ENCODE results near the gene CLK1. TPM values are rescaled to one million over a fixed set of nuclear protein-coding genes. Genes with fewer than 3 reads are reported as not detected.
"Not testable (repeated sequence)": the region's sequence is repeated elsewhere in the genome, so short reads cannot be mapped to it uniquely, and the experiment has no call there.

CLK1 gene
- total RNA-seq, 1 donor from 2014 or later, result 63.0 TPM

GRCh38 chr2:200899482-200899881, 35.0 kb upstream of the CLK1 start:
- no peak for TF ChIP-seq CTCF (IDR thresholded peaks at IDR 0.05; ENCODE audit: insufficient read depth, low read length, poor library complexity, severe bottlenecking)
- Histone ChIP-seq H3K36me3 (ENCODE audit: control insufficient read depth, insufficient read depth, low read length) (peaks cover 3% of the 10 kb centered on the region), H3K4me3 (ENCODE audit: low read depth, low read length) (no peak overlapping the region)

GRCh38 chr2:200888704-200889625, 24.5 kb upstream of the CLK1 start, which contains the start of the genes NIF3L1 and PPIL3:
NIF3L1 (plus strand) TSS chr2:200889371; CDS start chr2:200891944, 2,573 bp downstream.
PPIL3 (minus strand) TSS chr2:200889077; CDS start chr2:200887615, 1,462 bp downstream.
- H3K36me3 ChIP-seq (ENCODE audit: control insufficient read depth, insufficient read depth, low read length), result no peaks in the 10 kb centered on the region
- TF ChIP-seq CTCF (IDR thresholded peaks at IDR 0.05; ENCODE audit: insufficient read depth, low read length, poor library complexity, severe bottlenecking), result no peak
- peak; percentile 92 for DNase-seq (ENCODE audit: low read depth)
- H3K27me3 ChIP-seq (ENCODE audit: control insufficient read depth, insufficient read depth, low read length), result no peaks in the 10 kb centered on the region
- peak within 1 kb of the TSS; percentile 63 for H3K4me3 ChIP-seq (ENCODE audit: low read depth, low read length)

More at GRCh38 chr2:200899482-200899881, 35.0 kb upstream of the CLK1 start:
- DNase-seq (ENCODE audit: low read depth), result no peak
- H3K27me3 ChIP-seq (ENCODE audit: control insufficient read depth, insufficient read depth, low read length), result no peaks in the 10 kb centered on the region

- H3K4me3 ChIP-seq (ENCODE audit: low read depth, low read length); H3K36me3 ChIP-seq (ENCODE audit: control insufficient read depth, insufficient read depth, low read length); H3K27me3 ChIP-seq (ENCODE audit: control insufficient read depth, insufficient read depth, low read length); DNase-seq (ENCODE audit: low read depth): not testable (repeated sequence)
Measured at GRCh38 chr2:200881715-200882249, 17.3 kb upstream of the CLK1 start.

GRCh38 chr2:200878289-200878880, 13.9 kb upstream of the CLK1 start:
- H3K27me3 ChIP-seq (ENCODE audit: control insufficient read depth, insufficient read depth, low read length), result no peaks in the 10 kb centered on the region
- no peak overlapping the region for H3K4me3 ChIP-seq (ENCODE audit: low read depth, low read length)
- H3K36me3 ChIP-seq (ENCODE audit: control insufficient read depth, insufficient read depth, low read length), result no peaks in the 10 kb centered on the region
- no peak for TF ChIP-seq CTCF (IDR thresholded peaks at IDR 0.05; ENCODE audit: insufficient read depth, low read length, poor library complexity, severe bottlenecking)
- DNase-seq (ENCODE audit: low read depth), result no peak

GRCh38 chr2:200877443-200877842, 13.0 kb upstream of the CLK1 start:
- H3K36me3 ChIP-seq (ENCODE audit: control insufficient read depth, insufficient read depth, low read length), result no peaks in the 10 kb centered on the region
- TF ChIP-seq CTCF (IDR thresholded peaks at IDR 0.05; ENCODE audit: insufficient read depth, low read length, poor library complexity, severe bottlenecking), result no peak
- no peaks in the 10 kb centered on the region for H3K27me3 ChIP-seq (ENCODE audit: control insufficient read depth, insufficient read depth, low read length)
- no peak overlapping the region for H3K4me3 ChIP-seq (ENCODE audit: low read depth, low read length)
- DNase-seq (ENCODE audit: low read depth), result no peak

GRCh38 chr2:200873560-200873959, 9.1 kb upstream of the CLK1 start:
- no peak for DNase-seq (ENCODE audit: low read depth)
- H3K27me3 ChIP-seq (ENCODE audit: control insufficient read depth, insufficient read depth, low read length), result no peaks in the 10 kb centered on the region
- TF ChIP-seq CTCF (IDR thresholded peaks at IDR 0.05; ENCODE audit: insufficient read depth, low read length, poor library complexity, severe bottlenecking), result no peak
- no peaks in the 10 kb centered on the region for H3K36me3 ChIP-seq (ENCODE audit: control insufficient read depth, insufficient read depth, low read length)
- H3K4me3 ChIP-seq (ENCODE audit: low read depth, low read length), result no peak overlapping the region

All from kidney epithelial cell (primary cell).